HuH-7 (cell line): ENCODE data around the gene CLTC.
A peak's percentile ranks its signal among the peaks of the same experiment; 100 is the strongest.
"Not testable (repeated sequence)": the region's sequence is repeated elsewhere in the genome, so short reads cannot be mapped to it uniquely, and the experiment has no call there.

Source experiments
- DNase-seq: peaks from one replicate; pipeline ENCODE4 v3.0.0; 2011; ENCODE audit warnings: low spot score

The CLTC gene

GRCh38 chr17:59634632-59635541 is 15.2 kb downstream of the CLTC start:
- DNase-seq, result no peak

- DNase-seq, result no peak
Measured at GRCh38 chr17:59637611-59638310, 18.1 kb downstream of the CLTC start.

DNA sequence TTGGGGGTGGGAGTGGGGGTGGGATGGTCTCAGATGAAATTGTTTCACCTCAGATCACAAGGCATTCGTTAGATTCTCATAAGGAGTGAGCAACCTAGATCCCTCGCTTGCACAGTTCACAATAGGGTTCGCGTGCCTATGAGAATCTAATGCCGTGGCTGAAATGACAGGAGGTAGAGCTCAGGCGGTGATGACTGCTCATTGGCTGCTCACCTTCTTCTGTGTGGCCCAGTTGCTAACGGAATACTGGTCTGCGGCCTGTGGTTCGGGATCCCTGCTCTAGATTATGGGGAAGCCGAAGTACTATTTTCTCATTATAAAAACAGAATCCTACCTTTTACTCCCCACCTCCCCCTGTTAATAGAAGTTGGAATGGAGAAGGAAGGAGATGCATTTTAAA is 18.9 kb downstream of the CLTC start:
- no peak for DNase-seq

GRCh38 chr17:59641799-59642484 is 22.2 kb downstream of the CLTC start:
- no peak for DNase-seq

DNA sequence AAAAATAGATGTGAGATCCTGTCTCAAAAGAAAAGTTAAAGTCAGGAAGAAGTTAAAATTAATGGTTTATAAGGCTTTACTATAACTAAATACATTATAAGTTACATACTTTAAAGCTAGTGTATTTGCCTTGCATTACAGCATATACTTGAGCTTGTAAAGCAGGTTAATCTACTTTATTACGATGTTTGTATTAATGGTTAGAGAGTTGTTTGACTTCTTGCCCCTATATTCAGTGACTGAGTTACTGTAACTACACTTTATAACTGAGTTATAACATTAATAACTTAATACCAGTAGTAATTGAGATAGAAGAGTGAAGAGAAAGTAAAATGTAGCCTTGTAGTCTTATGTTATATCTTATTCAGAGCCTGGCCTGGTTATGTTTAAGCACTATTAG is 22.9 kb downstream of the CLTC start:
- DNase-seq, result no peak

GRCh38 chr17:59643159-59644140 is 23.8 kb downstream of the CLTC start:
- no peak for DNase-seq

- DNase-seq, result no peak
Measured at GRCh38 chr17:59647288-59647687, 27.6 kb downstream of the CLTC start.

GRCh38 chr17:59649886-59650285 is 30.2 kb downstream of the CLTC start:
- DNase-seq, result no peak

GRCh38 chr17:59650642-59651041 is 30.9 kb downstream of the CLTC start:
- no peak for DNase-seq

DNA sequence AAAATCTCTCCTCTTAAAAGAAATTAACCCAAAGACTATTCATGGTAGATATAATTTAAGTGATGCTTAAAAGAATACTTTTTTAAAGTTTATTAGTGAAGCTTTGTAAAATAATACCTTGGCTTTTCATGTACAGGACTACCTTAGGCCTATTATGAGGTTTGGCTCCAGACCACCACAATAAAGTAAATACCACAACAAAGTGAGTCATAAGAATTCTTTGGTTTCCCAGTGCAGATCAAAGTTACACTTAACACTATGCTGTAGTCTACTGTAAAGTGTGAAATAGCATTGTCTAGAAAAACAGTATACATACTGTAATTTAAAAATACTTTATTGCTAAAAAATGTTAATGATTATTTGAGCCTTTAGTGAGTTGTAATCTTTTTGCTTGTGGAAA is 31.7 kb downstream of the CLTC start:
- no peak for DNase-seq

DNA sequence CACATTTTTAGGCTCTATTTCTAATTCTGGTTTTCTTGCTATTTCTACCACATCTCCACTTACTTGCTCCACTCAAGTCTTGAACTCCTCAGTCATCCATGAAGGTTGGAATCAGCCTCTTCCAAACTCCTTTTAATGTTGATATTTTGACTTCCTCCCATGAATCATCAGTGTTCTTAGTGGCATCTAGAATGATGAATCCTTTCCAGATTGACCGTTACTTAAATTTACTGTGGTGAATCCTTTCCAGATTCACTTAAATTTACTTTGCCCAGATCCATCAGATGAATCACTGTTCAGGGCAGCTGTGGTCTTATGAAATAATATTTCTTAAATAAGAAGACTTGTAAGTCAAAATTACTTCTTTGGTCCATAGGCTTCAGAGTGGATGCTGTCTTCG is 32.4 kb downstream of the CLTC start:
- DNase-seq, result no peak

- DNase-seq, result not testable (repeated sequence)
Measured at GRCh38 chr17:59656624-59657023, 36.9 kb downstream of the CLTC start.

GRCh38 chr17:59666235-59666634 is 46.5 kb downstream of the CLTC start:
- DNase-seq, result no peak

DNA sequence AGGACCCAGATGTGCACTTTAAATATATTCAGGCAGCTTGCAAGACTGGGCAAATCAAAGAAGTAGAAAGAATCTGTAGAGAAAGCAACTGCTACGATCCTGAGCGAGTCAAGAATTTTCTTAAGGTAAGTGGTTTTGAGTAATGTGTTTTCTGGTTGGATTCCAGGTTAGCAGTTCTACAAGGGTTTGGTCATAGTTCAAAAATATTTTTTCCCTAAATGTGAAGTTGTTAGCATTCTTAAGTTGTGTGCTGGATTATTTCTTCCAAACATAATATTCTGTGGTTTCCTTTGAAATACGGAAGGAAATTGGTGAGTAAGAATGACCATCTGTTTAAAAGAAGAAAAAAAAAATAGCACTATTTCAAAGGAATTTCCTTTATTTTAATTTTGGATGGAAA is 49.1 kb downstream of the CLTC start:
- DNase-seq, result no peak

DNA sequence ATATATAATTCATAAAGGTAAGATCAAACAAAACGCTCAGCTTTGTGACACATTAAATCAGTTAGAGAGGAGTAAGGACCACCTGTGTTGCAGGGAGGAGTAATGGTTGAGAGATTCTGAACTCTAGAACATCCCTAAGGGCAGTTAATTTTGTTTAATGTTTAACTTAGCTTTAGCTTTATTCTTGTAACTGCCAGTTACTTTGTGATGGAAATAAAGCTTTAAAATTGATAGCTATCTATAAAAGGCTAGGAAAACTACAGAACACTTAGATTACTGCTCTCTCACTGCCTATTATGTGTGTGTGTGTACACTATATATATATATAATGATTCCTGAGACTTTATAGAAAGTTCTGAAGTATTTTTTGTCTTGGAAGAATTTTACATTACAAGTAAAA is 49.7 kb downstream of the CLTC start:
- DNase-seq, result peak; percentile 3

DNA sequence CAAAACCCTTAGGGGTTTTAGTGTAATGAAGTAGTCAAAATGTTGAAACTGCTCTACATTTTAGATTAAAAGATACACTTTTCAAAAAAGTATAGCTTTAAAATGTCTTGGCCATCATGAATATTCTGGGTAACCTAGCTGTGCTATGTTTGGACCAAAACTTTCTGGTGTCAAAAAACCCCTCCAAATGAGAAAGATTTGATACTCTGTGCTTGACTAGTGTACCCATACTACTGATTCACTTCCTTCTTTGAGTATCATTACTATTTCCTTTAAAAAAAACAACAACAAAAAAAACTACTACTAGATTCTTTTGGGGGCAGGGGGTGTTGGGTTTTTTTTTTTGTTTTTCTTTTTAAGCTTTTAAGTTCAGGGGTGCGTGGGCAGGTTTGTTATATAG is 50.2 kb downstream of the CLTC start:
- DNase-seq, result no peak

- no peak for DNase-seq
Measured at GRCh38 chr17:59671386-59671785, 51.7 kb downstream of the CLTC start.

GRCh38 chr17:59675231-59675630 is 55.5 kb downstream of the CLTC start:
- DNase-seq, result no peak

- DNase-seq, result no peak
Measured at GRCh38 chr17:59676716-59677115, 57.0 kb downstream of the CLTC start.

DNA sequence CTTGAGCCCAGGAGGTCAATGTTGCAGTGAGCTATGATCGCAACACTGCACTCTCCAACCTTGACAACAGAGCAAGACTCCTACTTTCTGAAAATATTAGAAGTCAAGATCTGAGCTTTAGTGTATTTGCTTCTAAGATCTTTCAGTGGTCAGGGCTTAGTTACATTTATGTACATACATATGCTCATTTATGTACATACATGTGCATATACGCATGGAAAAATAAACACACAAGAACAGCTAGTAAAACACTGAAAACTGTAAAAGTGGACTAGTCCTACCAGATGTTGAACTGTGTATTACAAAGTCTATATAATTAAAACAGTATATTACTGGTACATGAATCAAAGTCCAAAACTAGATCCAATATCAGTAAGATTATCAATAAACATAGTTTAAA is 59.2 kb downstream of the CLTC start:
- no peak for DNase-seq

- no peak for DNase-seq
Measured at GRCh38 chr17:59680314-59680713, 60.6 kb downstream of the CLTC start.

DNA sequence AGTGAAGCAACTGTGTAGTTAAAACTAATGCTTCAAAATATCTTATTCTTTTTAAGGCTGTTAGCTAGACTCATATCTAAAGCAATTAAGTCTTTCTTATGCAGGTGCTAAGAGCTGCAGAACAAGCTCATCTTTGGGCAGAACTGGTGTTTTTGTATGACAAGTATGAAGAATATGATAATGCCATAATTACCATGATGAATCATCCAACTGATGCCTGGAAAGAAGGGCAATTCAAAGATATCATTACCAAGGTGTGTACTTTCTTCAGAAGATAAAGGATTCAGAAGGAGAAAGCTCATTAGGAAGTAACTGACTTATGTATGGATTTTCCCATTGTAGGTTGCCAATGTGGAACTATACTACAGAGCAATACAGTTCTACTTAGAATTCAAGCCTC is 63.6 kb downstream of the CLTC start:
- no peak for DNase-seq
